GM23248 (cell line): ENCODE results near the gene ID1.
"Not testable (repeated sequence)": the region's sequence is repeated elsewhere in the genome, so short reads cannot be mapped to it uniquely, and the experiment has no call there.

Experiments
- EZH2 ChIP-seq: fragments of 200-600 bp; sonication (generic); IDR thresholded peaks from 2 replicates; pipeline ENCODE4 v1.6.1; 2018; ENCODE audit warnings: antibody characterized with exemption, mild to moderate bottlenecking; ENCODE audit not compliant: insufficient read depth, poor library complexity, severe bottlenecking
- EZH2phosphoT487 ChIP-seq: fragments of 200-600 bp; sonication (generic); IDR thresholded peaks from 2 replicates; pipeline ENCODE4 v1.6.1; 2018; ENCODE audit warnings: antibody characterized with exemption, moderate library complexity, mild to moderate bottlenecking, low read depth; ENCODE audit not compliant: insufficient read depth

DNA sequence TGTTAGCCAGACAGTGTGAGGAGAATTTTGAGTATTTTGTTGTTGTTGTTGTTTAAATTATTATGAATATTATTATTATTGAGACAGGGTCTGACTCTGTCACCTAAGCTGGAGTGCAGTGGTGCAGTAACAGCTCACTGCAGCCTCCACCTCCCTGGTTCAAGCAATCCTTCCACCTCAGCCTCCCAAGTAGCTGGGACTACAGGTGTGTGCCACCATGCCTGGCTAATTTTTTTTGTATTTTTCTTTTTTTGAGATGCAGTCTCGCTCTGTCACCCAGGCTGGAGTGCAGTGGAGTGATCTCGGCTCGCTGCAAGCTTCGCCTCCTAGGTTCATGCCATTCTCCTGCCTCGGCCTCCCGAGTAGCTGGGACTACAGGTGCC, 18.0 kb downstream of the ID1 start:
- TF ChIP-seq EZH2phosphoT487, EZH2: not testable (repeated sequence)
